GM21390 (cell line): ENCODE data around the gene RGS19.

Experiments
- ATAC-seq: cut with Tn5 transposase; IDR thresholded peaks from one replicate; pipeline ENCODE4 v1.9.1; 2021; ENCODE audit not compliant: unreplicated experiment

RGS19 gene

GRCh38 chr20:64108731-64109681, 29.7 kb upstream of the RGS19 start:
- ATAC-seq = no peak

- no peak for ATAC-seq
Observed at GRCh38 chr20:64107736-64108457, 28.6 kb upstream of the RGS19 start.

- ATAC-seq = no peak
Observed at GRCh38 chr20:64106981-64107735, 27.8 kb upstream of the RGS19 start, which contains the start of gene NPBWR2. Gene NPBWR2, minus strand, starts transcription at chr20:64107565. Its CDS starts 734 bp downstream, at chr20:64106831.

- no peak for ATAC-seq
Observed at GRCh38 chr20:64106435-64106961, 27.2 kb upstream of the RGS19 start.

- ATAC-seq = no peak
Observed at GRCh38 chr20:64105846-64106434, 26.6 kb upstream of the RGS19 start.

- ATAC-seq = no peak
Observed at GRCh38 chr20:64104667-64105451, 25.5 kb upstream of the RGS19 start.

GRCh38 chr20:64103871-64104666, 24.8 kb upstream of the RGS19 start:
- ATAC-seq = no peak

- no peak for ATAC-seq
Observed at GRCh38 chr20:64102647-64103354, 23.5 kb upstream of the RGS19 start.

- ATAC-seq = no peak
Observed at GRCh38 chr20:64101731-64102621, 22.7 kb upstream of the RGS19 start.

GRCh38 chr20:64100946-64101688, 21.8 kb upstream of the RGS19 start:
- no peak for ATAC-seq

- ATAC-seq = no peak
Observed at GRCh38 chr20:64100566-64100888, 21.2 kb upstream of the RGS19 start.

GRCh38 chr20:64099880-64100565, 20.7 kb upstream of the RGS19 start:
- no peak for ATAC-seq

GRCh38 chr20:64099086-64099786, 19.9 kb upstream of the RGS19 start:
- ATAC-seq = no peak

GRCh38 chr20:64098471-64099013, 19.2 kb upstream of the RGS19 start:
- no peak for ATAC-seq

- ATAC-seq = no peak
Observed at GRCh38 chr20:64096535-64096934, 17.2 kb upstream of the RGS19 start.
